OCI-LY1 (cell line): Measurements from ENCODE around the gene THAP12.

Source experiments
- H2AFZ ChIP-seq: fragments of 200-600 bp; sonication (generic), shearing (Covaris generic); 2 replicates; pipeline ENCODE4 v1.6.0; 2014; ENCODE audit warnings: antibody characterized with exemption, mild to moderate bottlenecking, low read length
- H3F3A ChIP-seq: fragments of 200-600 bp; sonication (generic), shearing (Covaris generic); 2 replicates; pipeline ENCODE4 v1.6.0; 2014; ENCODE audit warnings: mild to moderate bottlenecking, antibody characterized with exemption, low read length, moderate library complexity; ENCODE audit not compliant: insufficient read depth
- H3K27ac ChIP-seq: fragments of 200-600 bp; sonication (generic); 2 replicates; pipeline ENCODE4 v1.5.1; 2014; ENCODE audit warnings: low read length, mixed run types, mild to moderate bottlenecking, low read depth; ENCODE audit not compliant: poor library complexity, severe bottlenecking
- H3K27me3 ChIP-seq: fragments of 200-600 bp; sonication (generic); 2 replicates; pipeline ENCODE4 v1.6.0; 2014; ENCODE audit warnings: antibody characterized with exemption, mild to moderate bottlenecking, low read length, moderate library complexity; ENCODE audit not compliant: insufficient read depth
- H3K36me3 ChIP-seq: fragments of 200-600 bp; sonication (generic); 2 replicates; pipeline ENCODE4 v1.6.1; 2014; ENCODE audit warnings: mild to moderate bottlenecking, antibody characterized with exemption, low read length, moderate library complexity, mixed read lengths; ENCODE audit not compliant: insufficient read depth
- H3K4me1 ChIP-seq: fragments of 200-600 bp; sonication (generic); 2 replicates; pipeline ENCODE4 v1.5.1; 2014; ENCODE audit warnings: mild to moderate bottlenecking, low read length, moderate library complexity; ENCODE audit not compliant: insufficient read depth, severe bottlenecking
- H3K4me2 ChIP-seq: fragments of 200-600 bp; sonication (generic), shearing (Covaris generic); 2 replicates; pipeline ENCODE4 v1.6.1; 2014; ENCODE audit warnings: low read length
- H3K4me3 ChIP-seq: fragments of 200-600 bp; sonication (generic); 2 replicates; pipeline ENCODE4 v1.5.1; 2014; ENCODE audit warnings: low read length, low read depth, mild to moderate bottlenecking, mixed read lengths; ENCODE audit not compliant: poor library complexity, severe bottlenecking
- H3K79me2 ChIP-seq: fragments of 200-600 bp; shearing (Covaris generic); 2 replicates; pipeline ENCODE4 v1.6.1; 2016; ENCODE audit warnings: mixed run types, low read length, mixed read lengths; ENCODE audit not compliant: insufficient read depth
- H3K9ac ChIP-seq: fragments of 200-600 bp; sonication (generic), shearing (Covaris generic); 2 replicates; pipeline ENCODE4 v1.6.1; 2014; ENCODE audit warnings: mild to moderate bottlenecking, low read length, mixed read lengths
- H3K9me2 ChIP-seq: fragments of 200-600 bp; sonication (generic), shearing (Covaris generic); 2 replicates; pipeline ENCODE4 v1.6.1; 2014; ENCODE audit warnings: low read depth, mild to moderate bottlenecking, low read length, mixed read lengths
- H3K9me3 ChIP-seq: fragments of 200-600 bp; shearing (Covaris generic); 2 replicates; pipeline ENCODE4 v1.6.1; 2014; ENCODE audit warnings: low read length, mixed read lengths
- H4K20me1 ChIP-seq: fragments of 200-600 bp; sonication (generic), shearing (Covaris generic); 2 replicates; pipeline ENCODE4 v1.6.0; 2016; ENCODE audit warnings: mild to moderate bottlenecking, low read length; ENCODE audit not compliant: insufficient read depth
- EZH2 ChIP-seq: fragments of 200-600 bp; sonication (generic), shearing (Covaris generic); IDR thresholded peaks from 2 replicates; pipeline ENCODE4 v1.8.0; 2017; ENCODE audit warnings: borderline replicate concordance, mixed run types, mild to moderate bottlenecking, antibody characterized with exemption, low read length, moderate library complexity, mixed read lengths
- TF ChIP-seq, protein P1 (sequence below): fragments of 200-600 bp; sonication (generic), shearing (Covaris generic); IDR thresholded peaks from 2 replicates; pipeline ENCODE4 v1.5.1; 2017; ENCODE audit warnings: mild to moderate bottlenecking, antibody characterized with exemption, low read length, moderate library complexity, mixed read lengths

Gene THAP12

GRCh38 chr11:76322540-76322939, 58.4 kb downstream of the THAP12 start:
- Histone ChIP-seq H3K27me3 (no peaks in the 10 kb centered on the region; the same call in 1 of the 2 replicates), H3K9me3 (no peaks in the 10 kb centered on the region), H3K4me1 (no peaks in the 10 kb centered on the region), H4K20me1 (no peaks in the 10 kb centered on the region), H3K27ac (no peak overlapping the region), H3F3A (no peaks in the 10 kb centered on the region), H3K4me2 (no peak overlapping the region), H2AFZ (no peak overlapping the region), H3K79me2 (no peaks in the 10 kb centered on the region), H3K4me3 (no peak overlapping the region), H3K36me3 (no peaks in the 10 kb centered on the region), H3K9me2 (no peaks in the 10 kb centered on the region), H3K9ac (no peak overlapping the region)
- TF ChIP-seq, protein P1, sequence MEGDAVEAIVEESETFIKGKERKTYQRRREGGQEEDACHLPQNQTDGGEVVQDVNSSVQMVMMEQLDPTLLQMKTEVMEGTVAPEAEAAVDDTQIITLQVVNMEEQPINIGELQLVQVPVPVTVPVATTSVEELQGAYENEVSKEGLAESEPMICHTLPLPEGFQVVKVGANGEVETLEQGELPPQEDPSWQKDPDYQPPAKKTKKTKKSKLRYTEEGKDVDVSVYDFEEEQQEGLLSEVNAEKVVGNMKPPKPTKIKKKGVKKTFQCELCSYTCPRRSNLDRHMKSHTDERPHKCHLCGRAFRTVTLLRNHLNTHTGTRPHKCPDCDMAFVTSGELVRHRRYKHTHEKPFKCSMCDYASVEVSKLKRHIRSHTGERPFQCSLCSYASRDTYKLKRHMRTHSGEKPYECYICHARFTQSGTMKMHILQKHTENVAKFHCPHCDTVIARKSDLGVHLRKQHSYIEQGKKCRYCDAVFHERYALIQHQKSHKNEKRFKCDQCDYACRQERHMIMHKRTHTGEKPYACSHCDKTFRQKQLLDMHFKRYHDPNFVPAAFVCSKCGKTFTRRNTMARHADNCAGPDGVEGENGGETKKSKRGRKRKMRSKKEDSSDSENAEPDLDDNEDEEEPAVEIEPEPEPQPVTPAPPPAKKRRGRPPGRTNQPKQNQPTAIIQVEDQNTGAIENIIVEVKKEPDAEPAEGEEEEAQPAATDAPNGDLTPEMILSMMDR = no peak
- TF ChIP-seq EZH2 = no peak

- TF ChIP-seq EZH2 = no peak
- TF ChIP-seq, protein P1 = no peak
- Histone ChIP-seq H3K4me3 (no peak overlapping the region), H3K27me3 (no peaks in the 10 kb centered on the region; the same call in 1 of the 2 replicates), H3K9me2 (no peaks in the 10 kb centered on the region), H4K20me1 (no peaks in the 10 kb centered on the region), H3K9ac (no peak overlapping the region), H3K79me2 (no peaks in the 10 kb centered on the region), H3K27ac (no peak overlapping the region), H3K36me3 (no peaks in the 10 kb centered on the region), H3K9me3 (no peaks in the 10 kb centered on the region), H2AFZ (no peak overlapping the region), H3K4me2 (no peak overlapping the region), H3K4me1 (no peaks in the 10 kb centered on the region), H3F3A (no peaks in the 10 kb centered on the region)
Measured at GRCh38 chr11:76321820-76322524, 59.0 kb downstream of the THAP12 start.

GRCh38 chr11:76321340-76321739, 59.6 kb downstream of the THAP12 start:
- no peaks in the 10 kb centered on the region for H3K9me3 ChIP-seq
- H3K9ac ChIP-seq = no peak overlapping the region
- H3K4me3 ChIP-seq = no peak overlapping the region
- TF ChIP-seq EZH2 = no peak
- TF ChIP-seq, protein P1 = no peak
- no peaks in the 10 kb centered on the region for H3K4me1 ChIP-seq
- H3F3A ChIP-seq = no peaks in the 10 kb centered on the region
- no peaks in the 10 kb centered on the region for H3K79me2 ChIP-seq
- no peak overlapping the region for H2AFZ ChIP-seq
- no peaks in the 10 kb centered on the region for H4K20me1 ChIP-seq
- H3K9me2 ChIP-seq = no peaks in the 10 kb centered on the region
- H3K27me3 ChIP-seq = no peaks in the 10 kb centered on the region; the same call in 1 of the 2 replicates
- H3K36me3 ChIP-seq = no peaks in the 10 kb centered on the region
- no peak overlapping the region for H3K4me2 ChIP-seq
- no peak overlapping the region for H3K27ac ChIP-seq
